Epithelial cell of esophagus (primary cell): Measurements from ENCODE around the gene COX7B.
"Not testable (repeated sequence)": the region's sequence is repeated elsewhere in the genome, so short reads cannot be mapped to it uniquely, and the experiment has no call there.

Experiments
- DNase-seq: peaks from one replicate; pipeline ENCODE4 v3.0.0; 2010; ENCODE audit warnings: low read depth
- H3K4me3 ChIP-seq: 2 replicates; pipeline ENCODE4 v1.5.1; 2011; ENCODE audit warnings: mild to moderate bottlenecking, low read length, control low read depth
- TF ChIP-seq, protein P1 (sequence below): IDR thresholded peaks from 2 replicates; pipeline ENCODE4 v1.5.1; 2011; ENCODE audit warnings: low read depth, mild to moderate bottlenecking, low read length, control low read depth, inconsistent platforms; ENCODE audit not compliant: insufficient read depth; ENCODE audit errors: missing control alignments

The COX7B gene, protein sequence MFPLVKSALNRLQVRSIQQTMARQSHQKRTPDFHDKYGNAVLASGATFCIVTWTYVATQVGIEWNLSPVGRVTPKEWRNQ

DNA sequence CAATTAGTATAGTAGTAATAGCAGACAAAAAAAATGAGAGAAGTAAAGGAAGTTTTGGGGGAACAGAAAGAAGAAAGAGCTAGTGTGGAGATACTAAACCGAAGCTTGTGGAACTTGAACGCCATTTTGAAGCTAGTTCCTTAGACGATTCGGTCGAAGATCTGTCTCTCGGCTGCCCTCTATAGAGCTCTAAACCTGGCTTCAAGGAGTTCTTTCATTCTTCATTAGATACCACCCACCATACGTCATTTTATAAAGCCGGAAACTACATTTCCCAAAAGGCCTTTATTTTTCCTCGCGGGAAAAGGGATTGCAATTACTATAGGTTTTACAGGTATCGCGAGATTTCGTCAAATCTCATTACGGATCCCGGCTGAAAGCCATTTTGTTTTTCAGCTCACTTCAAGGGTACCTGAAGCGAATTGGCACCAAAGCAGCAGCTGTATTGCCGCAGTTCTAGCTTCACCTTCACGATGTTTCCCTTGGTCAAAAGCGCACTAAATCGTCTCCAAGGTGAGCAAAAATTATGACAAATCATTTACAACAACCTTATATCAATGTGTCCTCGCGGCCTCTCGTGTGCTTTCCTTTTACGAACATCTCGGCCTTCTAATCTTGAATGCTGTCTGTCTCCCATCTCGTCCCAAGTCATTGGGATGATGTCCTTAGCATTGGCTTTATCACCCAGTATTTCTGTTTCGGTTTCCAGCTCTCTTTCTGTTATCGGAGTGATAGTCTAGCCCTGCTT lies at the start of gene COX7B:
Gene COX7B, plus strand, starts transcription at position 388 of the 748 bp plus-strand sequence. Its CDS starts 86 bp downstream, at position 474.
- TF ChIP-seq, protein P1, sequence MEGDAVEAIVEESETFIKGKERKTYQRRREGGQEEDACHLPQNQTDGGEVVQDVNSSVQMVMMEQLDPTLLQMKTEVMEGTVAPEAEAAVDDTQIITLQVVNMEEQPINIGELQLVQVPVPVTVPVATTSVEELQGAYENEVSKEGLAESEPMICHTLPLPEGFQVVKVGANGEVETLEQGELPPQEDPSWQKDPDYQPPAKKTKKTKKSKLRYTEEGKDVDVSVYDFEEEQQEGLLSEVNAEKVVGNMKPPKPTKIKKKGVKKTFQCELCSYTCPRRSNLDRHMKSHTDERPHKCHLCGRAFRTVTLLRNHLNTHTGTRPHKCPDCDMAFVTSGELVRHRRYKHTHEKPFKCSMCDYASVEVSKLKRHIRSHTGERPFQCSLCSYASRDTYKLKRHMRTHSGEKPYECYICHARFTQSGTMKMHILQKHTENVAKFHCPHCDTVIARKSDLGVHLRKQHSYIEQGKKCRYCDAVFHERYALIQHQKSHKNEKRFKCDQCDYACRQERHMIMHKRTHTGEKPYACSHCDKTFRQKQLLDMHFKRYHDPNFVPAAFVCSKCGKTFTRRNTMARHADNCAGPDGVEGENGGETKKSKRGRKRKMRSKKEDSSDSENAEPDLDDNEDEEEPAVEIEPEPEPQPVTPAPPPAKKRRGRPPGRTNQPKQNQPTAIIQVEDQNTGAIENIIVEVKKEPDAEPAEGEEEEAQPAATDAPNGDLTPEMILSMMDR, result peak; percentile 54
- DNase-seq, result peak; percentile 91
- H3K4me3 ChIP-seq, result peak within 1 kb of the TSS; percentile 59

DNA sequence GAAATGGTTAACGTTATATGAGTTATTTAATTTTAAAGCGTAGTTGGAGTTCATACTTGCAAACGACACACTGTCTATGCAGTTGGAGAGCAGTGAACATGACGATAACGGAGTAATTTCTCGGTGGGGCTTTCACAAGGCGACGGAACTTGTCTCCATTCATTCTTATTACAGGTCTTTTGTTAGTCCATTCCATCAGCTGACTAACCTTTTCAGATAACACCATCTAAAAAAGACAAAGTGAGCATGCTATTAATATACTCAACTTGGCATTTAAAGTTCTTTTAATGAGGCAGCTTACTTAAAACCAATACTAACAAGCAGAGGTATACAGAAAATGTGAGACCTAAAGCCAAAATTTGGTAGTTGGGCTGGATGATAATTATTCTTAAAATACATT lies 23.9 kb upstream of the COX7B start:
- DNase-seq, result no peak
- H3K4me3 ChIP-seq, result no peak overlapping the region
- TF ChIP-seq, protein P1, result no peak

DNA sequence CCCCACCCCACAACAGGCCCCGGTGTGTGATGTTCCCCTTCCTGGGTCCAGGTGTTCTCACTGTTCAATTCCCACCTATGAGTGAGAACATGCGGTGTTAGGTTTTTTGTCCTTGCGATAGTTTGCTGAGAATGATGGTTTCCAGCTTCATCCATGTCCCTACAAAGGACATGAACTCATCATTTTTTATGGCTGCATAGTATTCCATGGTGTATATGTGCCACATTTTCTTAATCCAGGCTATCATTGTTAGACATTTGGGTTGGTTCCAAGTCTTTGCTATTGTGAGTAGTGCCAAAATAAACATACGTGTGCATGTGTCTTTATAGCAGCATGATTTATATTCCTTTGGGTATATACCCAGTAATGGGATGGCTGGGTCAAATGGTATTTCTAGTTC lies 17.9 kb upstream of the COX7B start:
- H3K4me3 ChIP-seq, DNase-seq: not testable (repeated sequence)

DNA sequence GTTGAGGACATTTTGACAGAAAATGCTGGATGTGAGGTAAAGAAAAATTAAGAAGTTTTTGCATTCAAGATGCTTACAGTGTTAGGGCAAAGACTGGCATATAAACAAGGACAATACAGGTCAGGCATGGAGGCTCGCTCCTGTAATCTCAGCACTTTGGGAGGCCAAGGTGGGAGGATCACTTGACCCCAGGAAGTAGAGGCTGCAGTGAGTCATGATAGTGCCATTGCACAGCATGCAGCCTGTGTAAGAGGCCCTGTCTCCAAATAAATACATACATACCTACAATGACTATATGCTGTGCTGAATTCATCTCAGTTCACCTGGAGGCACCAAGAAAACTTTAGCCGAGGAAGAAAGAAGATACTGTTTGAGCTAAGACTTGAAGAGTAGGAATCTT lies 6.4 kb upstream of the COX7B start:
- no peak overlapping the region for H3K4me3 ChIP-seq
- DNase-seq, result no peak
- TF ChIP-seq, protein P1, result no peak

GRCh38 chrX:77893713-77894112 lies 5.6 kb upstream of the COX7B start:
- DNase-seq, result no peak
- TF ChIP-seq, protein P1, result no peak
- H3K4me3 ChIP-seq, result peak overlapping the region; percentile 86

DNA sequence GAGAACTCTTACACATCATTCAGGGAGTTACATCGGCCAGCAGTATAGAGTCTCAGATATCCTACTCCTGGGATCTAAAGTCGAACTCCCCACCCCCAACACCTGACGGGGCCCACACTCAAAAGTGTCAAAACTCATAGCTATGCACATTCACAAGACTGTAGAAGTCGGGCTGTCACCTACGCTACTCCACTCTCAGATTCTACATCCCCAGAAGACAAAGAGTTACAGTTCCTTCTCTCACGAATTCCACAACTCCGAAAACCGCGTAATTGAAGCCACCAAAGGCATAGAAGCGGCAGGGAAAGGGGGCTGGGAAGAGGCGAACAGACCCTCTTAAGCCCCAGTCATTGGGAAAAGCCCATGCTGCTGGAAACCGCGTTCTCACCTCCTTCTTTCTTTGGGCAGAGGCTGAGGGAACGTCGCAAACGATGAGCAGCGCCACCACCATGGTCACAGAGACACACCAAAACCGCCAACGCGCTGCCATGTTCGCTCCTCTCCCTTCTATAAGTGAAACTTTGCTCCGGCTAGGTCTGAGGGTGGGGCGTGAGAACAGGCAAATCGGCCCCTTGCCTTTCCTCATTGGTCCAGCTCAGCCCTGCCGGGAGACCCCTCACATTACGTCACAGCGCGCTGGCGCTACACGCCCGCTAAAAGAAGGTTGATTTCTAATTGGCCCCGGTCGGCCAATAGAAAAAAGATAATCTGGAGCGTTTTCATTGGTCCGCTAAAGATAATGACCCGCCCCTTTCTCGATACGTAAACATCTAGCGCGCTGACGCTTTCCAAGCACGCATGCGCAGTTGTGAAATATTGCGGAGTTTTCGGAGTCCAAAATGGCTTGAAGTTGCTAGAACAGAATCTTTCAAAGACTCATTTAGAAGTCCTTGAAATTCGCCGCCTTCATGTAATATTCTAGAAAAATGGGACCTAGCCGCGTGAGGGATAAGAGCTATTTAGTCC lies 4.1 kb upstream of the COX7B start, which contains the start of gene MAGT1:
Gene MAGT1, minus strand, starts transcription at position 515 of the 966 bp plus-strand sequence. Its CDS starts 25 bp downstream, at position 490.
- TF ChIP-seq, protein P1, result no peak
- peak within 1 kb of the TSS; percentile 86 for H3K4me3 ChIP-seq
- DNase-seq, result peak; percentile 96

DNA sequence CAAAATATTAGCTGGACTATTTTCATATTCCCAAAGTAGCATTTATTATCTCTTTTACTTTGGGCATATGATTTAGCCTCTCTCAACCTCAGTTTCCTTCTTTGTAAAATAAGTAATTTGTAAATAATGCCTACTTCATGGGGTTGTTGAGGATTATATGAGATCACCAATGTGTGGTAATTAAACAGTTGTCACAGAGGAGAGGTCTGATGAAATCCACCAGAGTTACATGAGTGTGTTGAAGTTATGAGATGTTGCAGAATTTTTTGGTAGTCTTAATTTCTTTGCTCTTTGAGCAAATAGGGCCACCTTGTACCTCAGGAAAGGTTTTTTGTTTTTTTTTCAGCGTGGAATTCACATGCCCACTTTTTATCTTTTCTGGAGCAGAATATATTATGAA lies 1.4 kb downstream of the COX7B start:
- DNase-seq, result peak; percentile 29
- TF ChIP-seq, protein P1, result no peak
- peak overlapping the region; percentile 59 for H3K4me3 ChIP-seq
